HCT116 (cell line): ENCODE data around the gene SHISA8. TPM values are rescaled to one million over a fixed set of nuclear protein-coding genes. Genes with fewer than 3 reads are reported as not detected.
A peak's percentile ranks its signal among the peaks of the same experiment; 100 is the strongest.

Experiments
- ATAC-seq: fragments of 200-7000 bp; cut with Tn5 transposase; 2 replicates; pipeline ENCODE4 v1.9.1; 2020; ENCODE audit warnings: mild to moderate bottlenecking, moderate library complexity
- BruUV-seq: library from RNA; stranded (reverse); fragments of 400-500 nt; replicated peaks from 2 replicates; lab custom pipeline; 2021; lab: Mats Ljungman, UMichigan
- CTCF ChIA-PET: fragments of 300-600 bp; sonication (Branson Sonifier 250); formaldehyde crosslinking; loops from one replicate; lab custom pipeline; 2021; ENCODE audit warnings: antibody characterized with exemption; lab: Charles Lee
- POLR2A ChIA-PET: fragments of 300-600, 350-600 bp; sonication (Branson Sonifier 250); formaldehyde crosslinking; loops from one replicate; lab custom pipeline; 2021; ENCODE audit warnings: antibody characterized with exemption; lab: Charles Lee
- RAD21 ChIA-PET, 2 experiments: fragments of 300-600 bp; sonication (Branson Sonifier 250); formaldehyde crosslinking; loops; one replicate each; lab custom pipeline; 2023; ENCODE audit warnings: low total read pairs in 2 of 2; ENCODE audit not compliant: uncharacterized antibody in 2 of 2, unreplicated experiment in 2 of 2, low non-redundant PET in 1 of 2; lab: Charles Lee
- DNase-seq: peaks from one replicate; pipeline ENCODE4 v3.0.0-alpha.2; 2010; ENCODE audit warnings: low read depth, low spot score
- H2AFZ ChIP-seq: fragments of 200-600 bp; shearing (Covaris generic), sonication (generic); 2 replicates; pipeline ENCODE4 v1.6.1; 2017; ENCODE audit warnings: low read depth, mixed run types, mixed read lengths, antibody characterized with exemption, low read length; ENCODE audit not compliant: poor library complexity, severe bottlenecking
- H3K27ac ChIP-seq: 2 replicates; pipeline ENCODE4 v1.5.1; 2012; ENCODE audit warnings: low read depth, low read length
- H3K27me3 ChIP-seq: fragments of 200-600 bp; sonication (generic); 2 replicates; pipeline ENCODE4 v1.6.1; 2016; ENCODE audit warnings: mixed run types, low read length, mixed read lengths; ENCODE audit not compliant: insufficient read depth
- H3K36me3 ChIP-seq, 2 experiments: fragments of 200-500 bp in 1 of 2; fragments of 200-600 bp in 1 of 2; sonication (Bioruptor generic) in 1 of 2; sonication (generic) in 1 of 2; 2 replicates each; pipeline versions ENCODE4 v1.5.1 to v1.6.1; 2014 to 2016; ENCODE audit warnings: low read length in 2 of 2, inconsistent platforms in 1 of 2, mixed read lengths in 1 of 2, mixed run types in 1 of 2; ENCODE audit not compliant: insufficient read depth in 2 of 2, control insufficient read depth in 1 of 2
- H3K4me1 ChIP-seq, 2 experiments: fragments of 200-600 bp in 1 of 2; sonication (generic) in 1 of 2; 2 replicates each; pipeline versions ENCODE4 v1.5.1 to v1.6.1; 2012 to 2017; ENCODE audit warnings: low read length in 2 of 2, inconsistent platforms in 1 of 2, mild to moderate bottlenecking in 1 of 2, mixed read lengths in 1 of 2, mixed run types in 1 of 2, moderate library complexity in 1 of 2; ENCODE audit not compliant: insufficient read depth in 2 of 2, control insufficient read depth in 1 of 2
- H3K4me2 ChIP-seq: fragments of 200-600 bp; sonication (generic); 2 replicates; pipeline ENCODE4 v1.6.1; 2017; ENCODE audit warnings: mixed run types, low read length, mixed read lengths
- H3K4me3 ChIP-seq, 2 experiments: fragments of 200-600 bp in 1 of 2; sonication (generic) in 1 of 2; replicated peaks in 1 of 2; 2 replicates each; pipeline ENCODE4 v1.5.1; 2011 to 2016; ENCODE audit warnings: low read length in 2 of 2, control low read depth in 1 of 2, low read depth in 1 of 2, mild to moderate bottlenecking in 1 of 2, mixed read lengths in 1 of 2, mixed run types in 1 of 2
- H3K79me2 ChIP-seq: fragments of 200-600 bp; sonication (generic); 2 replicates; pipeline ENCODE4 v1.6.1; 2017; ENCODE audit warnings: mild to moderate bottlenecking, mixed run types, low read length, moderate library complexity, mixed read lengths; ENCODE audit not compliant: insufficient read depth
- H3K9ac ChIP-seq: fragments of 200-600 bp; sonication (generic); 2 replicates; pipeline ENCODE4 v1.6.1; 2016; ENCODE audit warnings: low read length, mixed read lengths
- H3K9me2 ChIP-seq: fragments of 200-600 bp; sonication (generic), shearing (Covaris generic); 2 replicates; pipeline ENCODE4 v1.6.1; 2017; ENCODE audit warnings: mixed run types, mild to moderate bottlenecking, moderate library complexity; ENCODE audit not compliant: insufficient read depth
- H3K9me3 ChIP-seq, 2 experiments: fragments of 200-500 bp in 1 of 2; fragments of 200-600 bp in 1 of 2; sonication (Bioruptor generic) in 1 of 2; sonication (generic) in 1 of 2; 2 replicates each; pipeline ENCODE4 v1.6.1; 2014 to 2017; ENCODE audit warnings: low read length in 2 of 2, mixed read lengths in 2 of 2, inconsistent platforms in 1 of 2, low read depth in 1 of 2, mild to moderate bottlenecking in 1 of 2, mixed run types in 1 of 2, moderate library complexity in 1 of 2; ENCODE audit not compliant: control insufficient read depth in 1 of 2, insufficient read depth in 1 of 2
- H4K20me1 ChIP-seq: fragments of 200-600 bp; sonication (generic), shearing (Covaris generic); 2 replicates; pipeline ENCODE4 v1.6.1; 2017; ENCODE audit warnings: mixed run types, mild to moderate bottlenecking, moderate library complexity; ENCODE audit not compliant: insufficient read depth
- CBX3 ChIP-seq: IDR thresholded peaks from 2 replicates; pipeline ENCODE4 v1.6.1; 2012; ENCODE audit warnings: low read depth
- EGR1 ChIP-seq: IDR thresholded peaks from 2 replicates; pipeline ENCODE4 v1.6.1; 2012; ENCODE audit warnings: low read depth
- ELF1 ChIP-seq: IDR thresholded peaks from 2 replicates; pipeline ENCODE4 v1.6.1; 2012; ENCODE audit warnings: low read depth, borderline replicate concordance
- FOSL1 ChIP-seq: IDR thresholded peaks from 2 replicates; pipeline ENCODE4 v1.6.1; 2012; ENCODE audit warnings: low read depth
- MAX ChIP-seq: IDR thresholded peaks from 2 replicates; pipeline ENCODE4 v1.6.1; 2012
- POLR2A ChIP-seq: IDR thresholded peaks from 2 replicates; pipeline ENCODE4 v1.7.0; 2011; ENCODE audit warnings: borderline replicate concordance; ENCODE audit not compliant: insufficient read depth, insufficient read length; ENCODE audit errors: extremely low read depth
- POLR2AphosphoS5 ChIP-seq: IDR thresholded peaks from 2 replicates; pipeline ENCODE4 v1.6.1; 2011; ENCODE audit warnings: mild to moderate bottlenecking, low read depth, low read length, moderate library complexity
- SIN3A ChIP-seq: IDR thresholded peaks from 2 replicates; pipeline ENCODE4 v1.6.1; 2012; ENCODE audit warnings: low read depth
- SP1 ChIP-seq: IDR thresholded peaks from 2 replicates; pipeline ENCODE4 v1.6.1; 2012; ENCODE audit warnings: low read depth
- TCF7L2 ChIP-seq: IDR thresholded peaks from 2 replicates; pipeline ENCODE4 v1.7.0; 2011; ENCODE audit warnings: borderline replicate concordance, inconsistent platforms; ENCODE audit not compliant: insufficient read depth, insufficient read length; ENCODE audit errors: extremely low read depth
- ZFX ChIP-seq: fragments of 450-650 bp; IDR thresholded peaks from 2 replicates; pipeline ENCODE4 v1.6.1; 2017
- intact Hi-C: fragments of 100-400 bp; cut with micrococcal nuclease; formaldehyde crosslinking; loops from 2 replicates; pipeline ENCODE4 v1.10.0; 2022
- total RNA-seq: library from RNA; stranded (reverse); gene quantifications from one replicate; pipeline ENCODE4 v1.2.1, GENCODE V29; 2021; ENCODE audit not compliant: unreplicated experiment

SHISA8 gene
- total RNA-seq, 1 experiment from 2014 or later = 13.9 TPM

DNA sequence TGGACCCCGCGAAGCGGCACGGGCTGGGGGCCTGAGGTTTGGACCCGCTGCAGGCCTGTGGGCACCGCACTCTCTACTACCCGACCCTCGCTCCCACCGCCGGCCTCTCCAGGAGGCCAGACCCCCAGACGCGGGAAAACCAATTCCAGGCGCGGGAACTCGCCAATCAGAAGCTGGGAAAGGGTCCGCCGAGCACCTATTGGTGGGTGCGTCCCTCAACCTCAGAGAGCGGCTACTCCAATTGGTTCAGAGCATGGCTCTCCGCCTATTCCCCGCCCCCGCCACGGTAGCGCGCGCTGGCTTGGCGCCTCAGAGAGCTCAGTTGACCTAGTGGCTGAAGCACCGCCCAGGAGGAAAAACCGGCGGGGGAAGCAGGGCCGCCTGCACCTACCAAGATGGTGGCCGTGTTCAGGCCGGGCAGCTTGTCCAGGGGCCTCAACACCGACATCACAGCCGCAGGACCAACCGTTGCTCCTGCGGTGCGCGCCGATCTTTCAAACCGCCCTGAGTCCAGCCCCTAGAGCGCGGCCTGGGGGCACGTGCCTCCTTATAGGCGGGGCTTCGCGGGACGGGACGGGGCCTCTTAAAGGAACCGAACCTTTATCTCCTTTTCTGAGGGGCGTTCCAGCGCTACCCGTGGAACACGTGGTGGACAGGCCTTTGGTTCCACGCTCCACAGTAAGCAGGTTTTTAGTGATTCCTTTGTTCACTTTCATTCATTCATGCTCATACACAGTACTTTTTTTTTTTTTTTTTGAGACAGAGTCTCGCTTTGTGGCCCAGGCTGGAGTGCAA is 32.0 kb upstream of the SHISA8 start, which contains the start of gene CENPM:
TSS of gene CENPM (minus strand) at position 524 of the 795 bp plus-strand sequence. CDS start at position 448, 76 bp downstream.
- Histone ChIP-seq H3K4me2 (peak within 1 kb of the TSS; percentile 94), H3K27ac (peak within 1 kb of the TSS; percentile 86), H2AFZ (peak within 1 kb of the TSS; percentile 82), H3K36me3 (peaks cover 24 to 28% of the 10 kb centered on the region in 2 experiments), H3K9me2 (no peaks in the 10 kb centered on the region), H4K20me1 (peaks cover 4% of the 10 kb centered on the region; the same call in 1 of the 2 replicates), H3K27me3 (no peaks in the 10 kb centered on the region), H3K4me3 (peak within 1 kb of the TSS; percentile 74 to 85), H3K4me1 (peaks cover 14 to 41% of the 10 kb centered on the region in 2 experiments), H3K79me2 (peaks cover 45% of the 10 kb centered on the region), H3K9me3 (no peaks in the 10 kb centered on the region), H3K9ac (peak within 1 kb of the TSS; percentile 94)
- DNase-seq = peak; percentile 92
- CTCF ChIA-PET = interaction anchor here (0.8 to 1.9 kb wide), 8 partner anchors 10 to 497 kb away, joined by 3 to 11 read pairs (median 4); partner anchors contain the start of genes NDUFA6 and SREBF2
- RAD21 ChIA-PET = interaction anchor here in 1 of 2 experiments (0.7 kb wide), 1 partner anchor 114 kb away, joined by 3 read pairs; the partner anchor contains the start of gene SREBF2
- POLR2A ChIA-PET = interaction anchor here (0.7 to 1.0 kb wide), 5 partner anchors 9 to 668 kb away, joined by 3 to 4 read pairs (median 3); partner anchors contain the start of gene POLDIP3
- TF ChIP-seq MAX (peak; percentile 95), TCF7L2 (peak; percentile 23), EGR1 (peak; percentile 80), ZFX (peak; percentile 42; the same call in 1 of the 2 replicates), SP1 (peak; percentile 87), POLR2AphosphoS5 (peak; percentile 66), SIN3A (peak; percentile 90), FOSL1 (no peak), POLR2A (peak; percentile 84), CBX3 (no peak), ELF1 (no peak)
- intact Hi-C loops = loop anchor here (5.0 kb wide), 1 partner anchor 165 kb away; no protein-coding TSS in a partner anchor
- BruUV-seq = TSS peak; percentile 67
- ATAC-seq = peak; percentile 95
